Keratinocyte (primary cell): Measurements from ENCODE around the gene TMEM233. TPM values are rescaled to one million over a fixed set of nuclear protein-coding genes. Genes with fewer than 3 reads are reported as not detected.

Experiments used
- DNase-seq: peaks from one replicate; pipeline ENCODE4 v3.0.0-alpha.2; 2011; ENCODE audit warnings: low read depth, missing footprints, low spot score
- FAIRE-seq: peaks from 2 replicates; lab custom pipeline; 2011; peaks lifted over from hg19 to GRCh38; lab: Jason Lieb, UNC
- H2AFZ ChIP-seq: 2 replicates; pipeline ENCODE4 v1.6.0; 2012; ENCODE audit warnings: low read length, control low read depth, inconsistent platforms; ENCODE audit not compliant: control insufficient read depth
- H3K27ac ChIP-seq: 2 replicates; pipeline ENCODE4 v1.5.1; 2011; ENCODE audit warnings: low read length; ENCODE audit not compliant: control insufficient read depth, insufficient read depth
- H3K27me3 ChIP-seq: 3 replicates; pipeline ENCODE4 v1.6.0; 2011; ENCODE audit warnings: low read length; ENCODE audit not compliant: control insufficient read depth, insufficient read depth; ENCODE audit errors: extremely low read depth
- H3K36me3 ChIP-seq, 2 experiments: 2 replicates in 1 of 2; 3 replicates in 1 of 2; pipeline ENCODE4 v1.5.1; 2011; ENCODE audit warnings: low read length in 2 of 2, mild to moderate bottlenecking in 1 of 2; ENCODE audit not compliant: control insufficient read depth in 2 of 2, insufficient read depth in 2 of 2; ENCODE audit errors: extremely low read depth in 1 of 2
- H3K4me1 ChIP-seq: 3 replicates; pipeline ENCODE4 v1.5.1; 2011; ENCODE audit warnings: low read length; ENCODE audit not compliant: control insufficient read depth, insufficient read depth; ENCODE audit errors: extremely low read depth
- H3K4me2 ChIP-seq: 3 replicates; pipeline ENCODE4 v1.6.0; 2011; ENCODE audit warnings: low read depth, low read length; ENCODE audit not compliant: control insufficient read depth, insufficient read depth; ENCODE audit errors: extremely low read depth
- H3K4me3 ChIP-seq, 3 experiments: fragments of 200-600 bp in 1 of 3; sonication (generic) in 1 of 3; 2 replicates in 2 of 3; 3 replicates in 1 of 3; pipeline ENCODE4 v1.5.1; 2011 to 2016; ENCODE audit warnings: low read length in 3 of 3, mild to moderate bottlenecking in 3 of 3, control low read depth in 2 of 3, inconsistent platforms in 1 of 3, low read depth in 1 of 3, mixed read lengths in 1 of 3, mixed run types in 1 of 3, moderate library complexity in 1 of 3; ENCODE audit not compliant: control insufficient read depth in 2 of 3, insufficient read depth in 2 of 3; ENCODE audit errors: extremely low read depth in 1 of 3
- H3K79me2 ChIP-seq: 2 replicates; pipeline ENCODE4 v1.6.0; 2012; ENCODE audit warnings: low read length; ENCODE audit not compliant: control insufficient read depth, insufficient read depth
- H3K9ac ChIP-seq: 3 replicates; pipeline ENCODE4 v1.6.0; 2011; ENCODE audit warnings: low read length; ENCODE audit not compliant: control insufficient read depth, insufficient read depth; ENCODE audit errors: extremely low read depth
- H3K9me1 ChIP-seq: 3 replicates; pipeline ENCODE4 v1.6.0; 2011; ENCODE audit warnings: low read length; ENCODE audit not compliant: control insufficient read depth, insufficient read depth; ENCODE audit errors: extremely low read depth
- H3K9me3 ChIP-seq: 2 replicates; pipeline ENCODE4 v1.5.1; 2012; ENCODE audit warnings: low read depth, low read length; ENCODE audit not compliant: control insufficient read depth
- H4K20me1 ChIP-seq: 3 replicates; pipeline ENCODE4 v1.6.0; 2011; ENCODE audit warnings: low read length; ENCODE audit not compliant: control insufficient read depth, insufficient read depth; ENCODE audit errors: extremely low read depth
- CTCF ChIP-seq, 3 experiments: IDR thresholded peaks in 1 of 3; conservative IDR thresholded peaks in 1 of 3; optimal IDR thresholded peaks in 1 of 3; 2 replicates in 2 of 3; 3 replicates in 1 of 3; pipeline versions ENCODE3 to v1.5.1; 2011; ENCODE audit warnings: low read length in 3 of 3, mild to moderate bottlenecking in 3 of 3, moderate library complexity in 2 of 3, control low read depth in 1 of 3, inconsistent platforms in 1 of 3; ENCODE audit not compliant: insufficient read depth in 2 of 3; ENCODE audit errors: extremely low read depth in 1 of 3
- EZH2 ChIP-seq: IDR thresholded peaks from one replicate; pipeline ENCODE4 v1.6.1; 2012; ENCODE audit warnings: inconsistent platforms, mild to moderate bottlenecking, low read length, moderate library complexity
- dilution Hi-C: fragments of 300-500 bp; cut with MboI; formaldehyde crosslinking; loops from one replicate; pipeline ENCODE4 v1.7.0; 2020; ENCODE audit warnings: low sequenced_read_pairs; ENCODE audit not compliant: extremely low pct_ligation_motif_present
- polyA plus RNA-seq, 5 experiments: library from polyadenylated mRNA; depleted of rRNA in 3 of 5; stranded (reverse) in 3 of 5; stranded (forward) in 1 of 5; unstranded in 1 of 5; fragments of >200 nt; gene quantifications; 1 replicate in 1 of 5; 2 replicates in 3 of 5; 3 replicates in 1 of 5; pipeline versions ENCODE4 v1.2.1 to v1.2.3, GENCODE V29; 2011 to 2012; ENCODE audit warnings: missing spikeins in 2 of 5, low read depth in 1 of 5, low replicate concordance in 1 of 5

TMEM233 gene
- polyA plus RNA-seq, 1 donor (not counting 4 experiments of a cell fraction or from before 2014, with no cell fraction given), result not detected

- Histone ChIP-seq H3K9me3 (no peaks in the 10 kb centered on the region), H3K79me2 (no peaks in the 10 kb centered on the region), H3K9me1 (no peaks in the 10 kb centered on the region), H3K27me3 (no peaks in the 10 kb centered on the region), H3K36me3 (no peaks in the 10 kb centered on the region), H3K4me1 (no peaks in the 10 kb centered on the region), H3K4me3 (no peak overlapping the region), H3K9ac (no peak overlapping the region), H3K4me2 (no peak overlapping the region), H2AFZ (no peak overlapping the region), H4K20me1 (no peaks in the 10 kb centered on the region), H3K27ac (no peak overlapping the region)
- no peak for DNase-seq
- no peak for FAIRE-seq
- TF ChIP-seq CTCF (optimal IDR thresholded peaks at IDR 0.05 in 1 of 3, IDR thresholded peaks at IDR 0.05 in 1 of 3, conservative IDR thresholded peaks at IDR 0.05 in 1 of 3; ENCODE audit: extremely low read depth in 1 of 3, insufficient read depth in 2 of 3, low read length in 3 of 3) (no peak), EZH2 (no peak)
- dilution Hi-C loops, result no loop called here
Measured at GRCh38 chr12:119634743-119635142, 41.2 kb downstream of the TMEM233 start.

- no peak overlapping the region for H3K27ac ChIP-seq
- no peak overlapping the region for H3K9ac ChIP-seq
- TF ChIP-seq EZH2 (no peak), CTCF (optimal IDR thresholded peaks at IDR 0.05 in 1 of 3, IDR thresholded peaks at IDR 0.05 in 1 of 3, conservative IDR thresholded peaks at IDR 0.05 in 1 of 3; ENCODE audit: extremely low read depth in 1 of 3, insufficient read depth in 2 of 3, low read length in 3 of 3) (peak in 1 of 3 experiments; percentile 26)
- no peak overlapping the region for H2AFZ ChIP-seq
- H3K4me2 ChIP-seq, result no peak overlapping the region
- no peaks in the 10 kb centered on the region for H3K4me1 ChIP-seq
- DNase-seq, result no peak
- H3K27me3 ChIP-seq, result no peaks in the 10 kb centered on the region
- H3K36me3 ChIP-seq, result no peaks in the 10 kb centered on the region
- H3K4me3 ChIP-seq, result no peak overlapping the region
- no peaks in the 10 kb centered on the region for H3K9me3 ChIP-seq
- H4K20me1 ChIP-seq, result no peaks in the 10 kb centered on the region
- no peaks in the 10 kb centered on the region for H3K9me1 ChIP-seq
- FAIRE-seq, result no peak
- no peaks in the 10 kb centered on the region for H3K79me2 ChIP-seq
- dilution Hi-C loops, result no loop called here
Measured at GRCh38 chr12:119642986-119643385, 49.4 kb downstream of the TMEM233 start.
